ENCODE measurements around the gene IHH.

- TF ChIP-seq, protein P1, sequence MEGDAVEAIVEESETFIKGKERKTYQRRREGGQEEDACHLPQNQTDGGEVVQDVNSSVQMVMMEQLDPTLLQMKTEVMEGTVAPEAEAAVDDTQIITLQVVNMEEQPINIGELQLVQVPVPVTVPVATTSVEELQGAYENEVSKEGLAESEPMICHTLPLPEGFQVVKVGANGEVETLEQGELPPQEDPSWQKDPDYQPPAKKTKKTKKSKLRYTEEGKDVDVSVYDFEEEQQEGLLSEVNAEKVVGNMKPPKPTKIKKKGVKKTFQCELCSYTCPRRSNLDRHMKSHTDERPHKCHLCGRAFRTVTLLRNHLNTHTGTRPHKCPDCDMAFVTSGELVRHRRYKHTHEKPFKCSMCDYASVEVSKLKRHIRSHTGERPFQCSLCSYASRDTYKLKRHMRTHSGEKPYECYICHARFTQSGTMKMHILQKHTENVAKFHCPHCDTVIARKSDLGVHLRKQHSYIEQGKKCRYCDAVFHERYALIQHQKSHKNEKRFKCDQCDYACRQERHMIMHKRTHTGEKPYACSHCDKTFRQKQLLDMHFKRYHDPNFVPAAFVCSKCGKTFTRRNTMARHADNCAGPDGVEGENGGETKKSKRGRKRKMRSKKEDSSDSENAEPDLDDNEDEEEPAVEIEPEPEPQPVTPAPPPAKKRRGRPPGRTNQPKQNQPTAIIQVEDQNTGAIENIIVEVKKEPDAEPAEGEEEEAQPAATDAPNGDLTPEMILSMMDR (IDR thresholded peaks at IDR 0.05; ENCODE audit: insufficient read depth, low read depth, low read length), result no peak
- no peak for TF ChIP-seq EZH2 (IDR thresholded peaks at IDR 0.05; ENCODE audit: insufficient read depth, low read length)
Measured at GRCh38 chr2:219026946-219027345, 33.8 kb downstream of the IHH start.

Measured in astrocyte (in vitro differentiated cells and primary cell).